Mononuclear cell (primary cell): ENCODE measurements around the gene MRPS5. TPM values are rescaled to one million over a fixed set of nuclear protein-coding genes. Genes with fewer than 3 reads are reported as not detected.
"Not testable (repeated sequence)": the region's sequence is repeated elsewhere in the genome, so short reads cannot be mapped to it uniquely, and the experiment has no call there.

Experiments
- H3K27me3 ChIP-seq: 2 replicates; pipeline ENCODE4 v1.6.0; 2011; ENCODE audit warnings: low read length, control low read depth; ENCODE audit not compliant: insufficient read depth
- H3K4me1 ChIP-seq: 2 replicates; pipeline ENCODE4 v1.5.1; 2011; ENCODE audit warnings: mild to moderate bottlenecking, low read length, control low read depth; ENCODE audit not compliant: insufficient read depth
- H3K4me3 ChIP-seq: 2 replicates; pipeline ENCODE4 v1.5.1; 2011; ENCODE audit warnings: mild to moderate bottlenecking, low read length, moderate library complexity
- H3K9me3 ChIP-seq: 2 replicates; pipeline ENCODE4 v1.5.1; 2011; ENCODE audit warnings: low read depth, mild to moderate bottlenecking, control low read depth, low read length
- total RNA-seq: library from RNA; depleted of rRNA; stranded (reverse); fragments of >200 nt; gene quantifications from one replicate; pipeline ENCODE4 v1.2.3, GENCODE V29; 2012

The MRPS5 gene
- total RNA-seq, 1 donor, result 14.5 TPM

DNA sequence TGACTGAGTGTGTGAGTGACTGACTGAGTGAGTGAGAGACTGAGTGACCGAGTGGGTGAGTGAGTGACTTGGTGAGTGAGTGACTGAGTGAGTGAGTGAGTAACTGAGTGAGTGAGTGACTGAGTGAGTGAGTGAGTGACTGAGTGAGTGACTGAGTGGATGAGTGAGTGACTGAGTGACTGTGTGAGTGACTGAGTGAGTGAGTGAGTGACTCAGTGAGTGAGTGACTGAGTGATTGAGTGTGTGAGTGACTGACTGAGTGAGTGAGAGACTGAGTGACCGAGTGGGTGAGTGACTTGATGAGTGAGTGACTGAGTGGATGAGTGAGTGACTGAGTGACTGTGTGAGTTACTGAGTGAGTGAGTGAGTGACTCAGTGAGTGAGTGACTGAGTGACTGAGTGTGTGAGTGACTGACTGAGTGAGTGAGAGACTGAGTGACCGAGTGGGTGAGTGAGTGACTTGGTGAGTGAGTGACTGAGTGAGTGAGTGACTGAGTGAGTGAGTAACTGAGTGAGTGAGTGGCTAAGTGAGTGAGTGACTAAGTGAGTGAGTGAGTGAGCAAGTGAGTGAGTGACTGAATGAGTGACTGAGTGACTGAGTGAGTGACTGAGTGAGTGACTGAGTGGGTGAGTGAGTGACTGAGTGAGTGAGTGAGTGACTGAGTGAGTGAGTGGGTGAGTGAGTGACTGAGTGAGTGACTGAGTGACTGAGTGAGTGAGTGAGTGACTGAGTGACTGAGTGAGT, 83.6 kb downstream of the MRPS5 start:
- not testable (repeated sequence) for H3K4me3 ChIP-seq, H3K27me3 ChIP-seq, H3K9me3 ChIP-seq
- H3K4me1 ChIP-seq, result peaks cover 11% of the 10 kb centered on the region

DNA sequence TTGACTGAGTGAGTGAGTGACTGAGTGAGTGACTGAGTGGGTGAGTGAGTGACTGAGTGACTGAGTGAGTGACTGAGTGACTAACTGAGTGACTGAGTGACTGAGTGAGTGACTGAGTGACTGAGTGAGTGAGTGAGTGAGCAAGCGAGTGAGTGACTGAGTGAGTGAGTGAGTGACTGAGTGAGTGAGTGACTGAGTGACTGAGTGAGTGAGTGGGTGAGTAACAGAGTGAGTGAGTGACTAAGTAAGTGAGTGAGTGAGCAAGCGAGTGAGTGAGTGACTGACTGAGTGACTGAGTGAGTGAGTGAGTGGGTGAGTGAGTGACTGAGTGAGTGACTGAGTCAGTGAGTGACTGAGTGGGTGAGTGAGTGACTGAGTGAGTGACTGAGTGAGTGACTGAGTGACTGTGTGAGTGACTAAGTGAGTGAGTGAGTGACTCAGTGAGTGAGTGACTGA, 84.2 kb downstream of the MRPS5 start:
- no peaks in the 10 kb centered on the region for H3K27me3 ChIP-seq
- H3K4me3 ChIP-seq, result no peak overlapping the region
- H3K9me3 ChIP-seq, result no peaks in the 10 kb centered on the region
- peaks cover 11% of the 10 kb centered on the region for H3K4me1 ChIP-seq

DNA sequence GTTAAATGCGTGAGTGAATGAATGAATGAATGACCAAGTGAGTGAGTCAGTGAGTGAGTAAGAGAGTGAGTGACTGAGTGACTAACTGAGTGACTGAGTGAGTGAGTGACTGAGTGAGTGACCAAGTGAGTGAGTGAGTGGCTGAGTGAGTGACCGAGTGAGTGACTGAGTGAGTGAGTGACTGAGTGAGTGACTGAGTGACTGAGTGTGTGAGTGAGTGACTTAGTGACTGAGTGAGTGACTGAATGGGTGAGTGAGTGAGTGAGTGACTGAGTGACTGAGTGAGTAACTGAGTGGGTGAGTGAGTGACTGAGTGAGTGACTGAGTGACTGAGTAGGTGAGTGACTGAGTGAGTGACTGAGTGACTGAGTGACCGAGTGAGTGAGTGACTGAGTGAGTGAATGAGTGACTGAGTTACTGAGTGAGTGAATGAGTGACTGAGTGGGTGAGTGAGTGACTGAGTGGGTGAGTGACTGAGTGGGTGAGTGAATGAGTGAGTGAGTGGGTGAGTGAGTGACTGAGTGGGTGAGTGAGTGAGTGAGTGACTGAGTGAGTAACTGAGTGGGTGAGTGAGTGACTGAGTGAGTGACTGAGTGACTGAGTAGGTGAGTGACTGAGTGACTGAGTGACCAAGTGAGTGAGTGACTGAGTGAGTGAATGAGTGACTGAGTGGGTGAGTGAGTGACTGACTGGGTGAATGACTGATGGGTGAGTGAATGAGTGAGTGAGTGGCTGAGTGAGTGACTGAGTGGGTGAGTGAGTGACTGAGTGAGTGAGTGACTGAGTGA, 84.8 kb downstream of the MRPS5 start:
- no peak overlapping the region for H3K4me3 ChIP-seq
- H3K4me1 ChIP-seq, result peaks cover 11% of the 10 kb centered on the region
- no peaks in the 10 kb centered on the region for H3K9me3 ChIP-seq
- H3K27me3 ChIP-seq, result no peaks in the 10 kb centered on the region

Other genes starting within 250 kb of the MRPS5 start
- 30.4 TPM for gene MAL, start 96.1 kb downstream of the MRPS5 start, total RNA-seq
- 6.9 TPM for gene ZNF514, start 38.0 kb upstream of the MRPS5 start, total RNA-seq
- gene ZNF2, start 44.0 kb upstream of the MRPS5 start, total RNA-seq, result 0.10 TPM
- gene ZNF892, start 85.7 kb upstream of the MRPS5 start, total RNA-seq, result 1.2 TPM
- gene PROM2, start 152.6 kb upstream of the MRPS5 start, total RNA-seq, result 0.31 TPM
- not detected for gene KCNIP3, start 175.5 kb upstream of the MRPS5 start, total RNA-seq